NCI-H2196 (cell line): Measurements from ENCODE around the gene CLEC16A.
A peak's percentile ranks its signal among the peaks of the same experiment; 100 is the strongest.
"Not testable (repeated sequence)": the region's sequence is repeated elsewhere in the genome, so short reads cannot be mapped to it uniquely, and the experiment has no call there.

Source experiments
- DNase-seq: peaks from one replicate; lab custom pipeline; 2025; ENCODE audit not compliant: unreplicated experiment; lab: John Stamatoyannopoulos, UW

The CLEC16A gene

DNA sequence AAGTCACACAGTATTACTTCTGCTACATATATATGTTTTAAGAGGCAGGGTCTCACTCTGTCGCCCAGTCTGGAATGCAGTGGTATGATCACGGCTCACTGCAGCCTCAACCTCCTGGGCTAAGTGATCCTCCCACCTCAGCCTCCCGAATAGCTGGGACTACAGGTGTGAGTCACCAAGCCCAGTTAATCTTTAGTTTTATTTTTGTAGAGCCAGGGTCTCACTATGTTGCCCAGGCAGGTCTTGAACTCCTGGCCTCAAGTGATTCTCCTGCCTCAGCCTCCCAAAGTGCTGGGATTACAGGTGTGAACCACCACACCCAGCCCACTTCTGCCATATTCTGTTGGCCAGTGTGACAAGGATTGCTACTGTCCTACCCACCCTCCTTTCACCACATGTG, 19.1 kb upstream of the CLEC16A start:
- not testable (repeated sequence) for DNase-seq

DNA sequence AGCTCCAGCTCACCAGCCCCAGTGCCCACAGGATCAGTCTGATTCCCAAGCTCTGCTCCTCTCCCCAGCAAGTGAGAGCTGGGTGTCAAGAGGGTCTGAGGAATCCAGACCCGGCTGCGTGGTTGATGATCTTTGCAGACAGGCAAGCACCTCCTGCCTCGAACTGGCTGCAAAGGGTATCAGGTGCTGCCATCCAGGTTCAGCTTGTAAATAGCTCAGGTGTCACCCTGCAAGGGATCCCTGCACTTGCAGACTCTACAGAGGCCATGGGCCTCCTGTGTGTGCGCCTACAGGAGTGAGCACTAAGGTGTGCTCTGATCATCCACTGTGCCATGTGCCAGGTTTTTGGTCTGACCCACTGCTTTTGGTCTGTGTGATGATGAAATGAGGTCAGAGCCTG, 18.3 kb upstream of the CLEC16A start:
- DNase-seq, result peak; percentile 35

DNA sequence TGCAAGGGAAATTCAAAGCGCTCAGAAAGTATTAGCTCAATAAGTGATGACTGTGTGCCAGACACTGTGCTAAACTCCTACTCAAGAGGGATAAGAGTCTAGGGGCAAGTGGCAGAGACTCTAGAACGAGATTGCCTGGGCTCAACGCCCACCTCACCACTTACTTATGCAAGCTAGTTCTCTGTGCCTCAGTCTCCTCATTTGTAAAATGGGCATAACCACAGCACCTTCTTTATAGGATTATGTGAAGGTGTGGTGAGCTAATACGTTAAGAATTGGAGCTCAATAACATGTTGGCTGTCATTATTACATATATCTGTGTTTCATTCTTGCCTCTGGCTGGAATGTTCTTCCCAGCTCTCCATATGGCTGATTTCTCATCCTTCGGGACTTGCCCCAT, 17.5 kb upstream of the CLEC16A start:
- DNase-seq, result no peak

GRCh38 chr16:10927497-10928112, 16.8 kb upstream of the CLEC16A start:
- no peak for DNase-seq

GRCh38 chr16:10929097-10929496, 15.3 kb upstream of the CLEC16A start:
- DNase-seq, result peak; percentile 79

DNA sequence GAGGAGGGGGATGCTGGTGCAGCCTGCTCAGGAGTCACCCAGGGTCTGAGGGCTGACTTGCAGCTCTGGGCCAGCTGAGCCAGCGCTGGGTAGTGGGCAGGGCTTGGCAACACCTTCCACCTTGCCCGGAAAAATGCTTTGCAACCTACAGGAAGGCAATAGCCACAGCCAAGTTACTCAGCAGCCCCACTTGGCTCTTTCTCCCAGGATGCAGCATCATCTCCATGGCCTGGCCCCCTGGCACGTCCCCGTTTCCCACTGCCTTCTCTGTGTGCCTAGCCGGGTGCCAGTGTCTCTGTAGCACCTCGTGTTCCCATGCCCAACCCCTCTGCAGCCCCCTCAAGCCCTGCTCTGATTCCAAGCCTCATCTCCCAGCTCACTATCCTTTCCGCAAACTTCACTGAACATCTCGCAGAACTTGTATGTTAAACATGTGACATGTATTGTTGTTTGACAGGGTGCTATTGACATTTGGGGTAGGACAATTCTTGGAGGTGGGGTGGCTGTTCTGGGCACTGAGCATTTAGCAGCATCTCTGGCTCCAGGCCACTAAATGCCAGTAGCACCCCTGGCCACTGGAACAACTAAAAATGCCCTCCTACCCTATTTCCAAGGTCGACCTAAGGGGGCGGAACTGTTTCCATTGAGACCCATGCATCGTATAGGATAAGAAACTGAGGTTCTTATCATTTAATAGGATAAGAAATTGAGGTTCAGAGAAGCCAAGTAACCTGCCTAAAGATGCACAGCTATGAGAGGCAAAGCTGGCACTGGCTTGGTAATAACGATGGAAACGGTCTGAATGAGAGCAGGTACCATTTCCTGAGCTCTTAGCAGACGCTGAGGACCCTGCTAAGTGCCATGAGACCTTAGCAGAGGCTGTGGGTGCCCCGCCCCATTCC, 14.3 kb upstream of the CLEC16A start:
- DNase-seq, result peak; percentile 69

DNA sequence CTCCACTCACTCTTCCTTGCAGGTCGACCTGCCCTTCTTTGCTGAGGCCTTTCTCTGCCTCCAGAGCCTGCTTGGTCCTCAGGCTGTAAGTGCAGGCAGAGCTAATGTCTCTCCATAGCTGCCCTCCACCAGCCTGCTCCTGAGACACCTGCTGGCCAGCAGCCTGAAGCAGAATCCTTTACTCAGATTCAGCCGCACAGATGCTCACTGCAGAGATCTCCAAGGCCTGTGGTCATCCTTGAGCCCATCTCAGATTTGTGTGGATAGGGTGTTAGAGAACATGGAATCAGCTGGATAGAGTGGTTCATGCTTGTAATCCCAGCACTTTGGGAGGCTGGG, 13.6 kb upstream of the CLEC16A start:
- DNase-seq, result no peak

DNA sequence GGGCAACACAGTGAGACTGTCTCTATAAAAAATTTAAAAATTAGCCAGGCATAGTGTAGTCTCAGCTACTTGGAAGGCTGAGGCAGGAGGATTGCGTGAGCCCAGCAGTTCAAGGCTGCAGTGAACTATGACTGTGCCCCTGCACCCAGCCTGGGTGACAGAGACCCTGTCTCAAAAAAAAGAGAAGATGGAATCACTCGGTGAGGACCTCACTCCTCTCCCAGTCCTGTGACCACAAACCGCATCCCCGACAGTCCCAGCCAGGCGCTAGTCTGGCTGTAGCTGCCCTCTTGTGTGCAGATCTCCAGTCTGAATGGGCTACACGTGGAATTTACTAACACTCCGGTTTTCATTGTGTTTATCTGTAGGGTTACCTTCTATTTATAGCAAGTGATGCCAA, 13.2 kb upstream of the CLEC16A start:
- DNase-seq, result no peak

DNA sequence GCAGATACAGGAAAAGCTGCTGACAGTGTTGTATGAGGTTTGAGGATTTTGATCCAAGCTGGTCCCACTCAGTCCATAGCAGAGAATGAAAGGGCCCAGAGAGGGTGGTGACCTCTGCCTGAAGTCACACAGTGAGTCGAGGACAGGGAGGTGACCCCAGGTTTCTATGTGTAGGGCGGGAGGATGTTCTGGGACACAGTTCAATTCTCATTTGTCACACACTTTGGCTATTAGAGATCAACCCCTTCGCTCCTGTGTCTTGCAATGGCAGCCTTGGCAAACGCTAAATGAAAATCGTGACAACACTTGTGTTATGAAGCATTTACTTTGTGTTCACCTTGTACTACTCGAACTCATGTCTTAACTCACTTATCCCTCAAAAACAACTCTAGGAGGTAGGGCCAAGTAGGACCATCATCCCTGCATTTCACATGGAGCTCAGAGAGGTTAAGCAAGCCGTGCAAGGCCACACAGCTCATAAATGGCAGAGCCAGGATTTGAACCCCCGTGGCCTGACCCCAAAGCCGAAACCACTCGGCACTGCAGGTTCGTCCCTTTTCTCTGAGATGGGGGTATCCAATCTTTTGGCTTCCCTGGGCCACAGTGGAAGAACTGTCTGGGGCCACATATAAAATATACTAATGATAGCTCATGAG, 12.3 kb upstream of the CLEC16A start:
- no peak for DNase-seq

DNA sequence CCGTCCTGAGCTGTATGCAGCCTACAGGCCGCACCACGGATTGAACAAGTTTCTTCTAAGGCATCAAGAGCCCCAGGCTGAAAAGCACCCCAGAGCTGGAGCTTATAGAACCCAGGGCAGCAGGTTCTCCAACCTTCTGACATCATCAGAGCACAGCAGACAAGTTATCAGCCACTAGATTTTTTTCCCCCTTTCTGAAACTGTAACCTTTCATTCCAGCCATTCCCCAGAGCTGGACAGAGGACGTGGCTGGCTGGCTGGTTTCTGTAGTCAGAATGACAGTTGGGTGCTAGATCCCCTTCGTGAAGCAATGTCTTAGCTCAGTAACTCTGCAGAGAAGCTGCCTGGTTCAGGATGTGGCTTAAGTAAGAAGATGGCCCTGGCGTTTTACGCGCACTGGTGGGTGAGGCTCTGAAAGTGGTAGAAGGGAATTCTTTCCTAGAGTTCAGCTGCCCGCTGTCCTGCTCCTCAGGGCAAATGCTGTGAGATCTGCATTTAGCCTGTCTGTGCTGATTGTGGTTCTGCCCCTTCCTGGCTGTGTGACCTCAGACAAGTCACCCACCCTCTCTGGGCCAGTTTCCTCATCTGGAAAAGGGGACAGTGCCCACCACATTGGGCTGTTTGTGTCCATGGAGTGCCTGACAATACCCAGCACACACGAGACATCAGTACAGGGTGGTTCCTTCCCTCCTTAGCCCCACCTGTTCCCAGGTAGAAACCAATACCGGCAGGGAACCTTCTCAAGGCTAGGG, 11.2 kb upstream of the CLEC16A start:
- DNase-seq, result no peak

DNA sequence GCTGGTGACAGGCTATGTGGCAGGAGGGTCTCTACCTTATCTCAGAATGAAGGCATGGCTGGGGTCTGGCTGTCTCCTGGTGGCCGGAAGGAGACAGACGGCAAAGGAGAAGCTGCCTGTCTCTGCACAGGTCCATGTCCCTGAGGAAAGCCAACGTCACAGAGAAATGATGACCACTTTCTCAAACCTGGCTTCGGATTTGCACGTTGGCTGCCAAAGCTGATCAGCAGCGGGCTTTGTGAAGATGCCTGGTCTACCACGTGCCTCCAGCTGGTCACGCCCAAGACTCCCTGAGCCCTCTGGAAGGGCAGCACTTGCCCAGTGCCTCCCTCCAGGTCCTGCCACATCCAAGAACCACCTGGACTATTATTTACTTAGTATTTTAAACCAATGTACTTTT, 10.5 kb upstream of the CLEC16A start:
- peak; percentile 83 for DNase-seq

GRCh38 chr16:10934325-10935107, 9.8 kb upstream of the CLEC16A start:
- no peak for DNase-seq

DNA sequence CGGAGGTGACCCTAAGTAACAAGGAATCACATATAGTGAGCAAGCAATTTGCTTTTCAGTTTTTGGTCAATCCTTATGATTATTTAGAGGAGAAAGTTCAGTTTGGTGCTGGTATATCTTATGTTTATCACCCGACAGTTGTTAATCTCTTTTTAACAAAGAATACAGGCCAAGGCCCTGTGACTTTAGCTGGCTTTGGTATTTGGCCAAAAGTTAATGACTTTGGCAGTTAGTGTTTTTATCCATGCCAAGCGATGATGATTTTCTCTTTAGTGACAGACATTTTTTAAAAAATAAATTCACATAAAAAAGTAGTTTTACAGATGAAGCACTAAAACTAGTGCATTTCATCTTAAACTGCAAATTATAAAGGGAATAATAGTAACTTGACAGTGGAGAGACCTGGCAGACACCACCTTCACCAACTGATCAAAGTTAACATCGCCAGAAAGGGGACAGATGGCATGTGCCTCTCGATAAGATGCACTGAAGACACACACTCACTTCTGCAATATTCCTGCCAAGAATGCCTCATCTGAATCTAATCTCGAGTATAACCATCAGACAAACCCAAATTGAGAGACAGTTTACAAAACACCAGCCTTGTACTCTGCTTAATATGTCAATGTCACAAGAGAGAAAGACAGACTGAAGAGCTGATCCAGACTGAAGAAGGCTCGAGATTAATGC, 9.0 kb upstream of the CLEC16A start:
- DNase-seq, result no peak

DNA sequence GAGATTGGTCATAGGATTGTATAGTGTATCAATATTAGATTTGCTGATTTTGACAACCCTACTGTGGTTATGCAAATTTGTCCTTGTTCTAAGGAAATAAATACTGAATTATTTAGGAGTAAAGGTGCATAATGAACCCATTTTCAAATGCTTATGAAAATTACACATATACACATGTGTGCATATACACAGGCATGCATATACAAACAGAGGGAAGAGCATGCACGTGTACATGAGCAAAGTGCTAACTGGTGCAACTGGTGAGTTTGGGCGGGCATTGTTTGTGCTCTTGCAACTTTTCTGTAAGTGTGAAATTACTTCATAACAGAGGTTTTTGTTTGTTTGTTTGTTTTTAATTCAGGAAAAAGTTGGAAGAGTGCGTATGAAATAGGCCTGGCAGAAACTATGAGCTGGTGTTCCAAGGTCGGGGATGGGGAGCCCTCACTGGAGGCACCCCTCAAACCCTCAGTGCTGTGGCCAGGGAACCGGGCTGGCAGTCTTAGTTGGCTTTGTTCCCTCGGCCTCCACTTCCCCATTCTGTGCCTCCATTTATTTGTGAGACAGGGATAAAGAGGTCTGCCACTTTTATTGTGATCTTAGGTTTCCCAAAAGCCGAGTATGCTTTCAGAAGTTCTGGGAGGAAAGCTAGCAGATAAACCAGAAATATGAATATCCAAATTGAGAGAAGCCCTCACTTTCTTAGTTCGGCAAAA, 7.9 kb upstream of the CLEC16A start:
- no peak for DNase-seq

DNA sequence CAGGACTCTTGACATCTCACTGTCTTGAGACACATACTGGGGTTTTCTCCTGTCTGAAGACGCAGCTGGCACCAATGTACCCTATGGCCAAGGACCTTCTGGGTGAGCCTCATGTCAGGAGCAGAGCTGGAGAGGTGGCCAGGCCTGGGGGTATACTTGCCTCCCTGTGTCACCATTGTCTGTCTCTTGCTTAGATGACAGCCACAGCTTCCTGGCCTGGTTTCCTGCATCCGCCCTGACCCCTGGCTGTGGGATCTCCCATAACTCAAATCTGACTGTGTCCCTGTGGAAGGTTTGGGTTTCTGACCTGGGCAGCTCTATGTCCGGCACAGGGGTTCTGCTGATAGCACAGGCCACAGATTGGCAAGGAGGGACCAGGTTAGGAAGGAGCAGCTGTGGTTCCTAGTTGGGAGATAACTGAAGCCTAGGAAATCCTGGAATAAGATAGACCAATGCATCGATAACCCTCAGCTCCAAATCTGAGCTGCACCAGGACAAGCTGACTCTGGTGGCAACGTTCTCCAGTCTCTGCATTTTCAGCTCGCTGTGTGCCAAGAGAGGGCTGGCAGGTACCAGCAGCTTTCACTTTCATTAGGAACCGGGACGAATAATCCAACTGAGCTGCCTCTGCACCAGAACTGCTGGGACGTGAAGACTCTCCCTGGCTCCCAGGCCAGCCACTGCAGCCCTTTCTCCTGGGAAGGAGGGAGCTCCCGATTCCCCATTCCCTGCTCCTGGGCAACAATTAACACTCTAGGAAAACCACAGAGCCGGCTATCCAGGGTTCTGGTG, 7.1 kb upstream of the CLEC16A start:
- DNase-seq, result no peak

DNA sequence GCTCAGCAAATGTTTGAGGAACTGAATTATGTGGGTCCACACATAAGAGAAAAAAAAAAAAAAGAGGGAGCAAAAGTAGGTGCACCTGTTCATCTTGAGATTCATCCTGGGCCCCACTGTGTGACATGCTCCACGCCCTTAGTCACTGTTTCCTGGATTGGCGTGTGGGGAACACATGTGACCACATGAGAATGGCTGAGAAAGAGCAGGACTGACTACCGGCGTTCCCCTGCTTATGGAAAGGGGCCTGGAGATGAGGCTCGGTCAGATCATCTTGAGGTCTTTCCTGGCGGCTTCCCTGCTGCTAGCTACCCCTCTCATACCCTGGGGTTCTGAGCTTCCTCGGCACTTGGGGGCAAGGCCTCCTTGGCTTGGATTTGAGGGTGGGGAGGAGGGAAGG, 6.0 kb upstream of the CLEC16A start:
- no peak for DNase-seq

DNA sequence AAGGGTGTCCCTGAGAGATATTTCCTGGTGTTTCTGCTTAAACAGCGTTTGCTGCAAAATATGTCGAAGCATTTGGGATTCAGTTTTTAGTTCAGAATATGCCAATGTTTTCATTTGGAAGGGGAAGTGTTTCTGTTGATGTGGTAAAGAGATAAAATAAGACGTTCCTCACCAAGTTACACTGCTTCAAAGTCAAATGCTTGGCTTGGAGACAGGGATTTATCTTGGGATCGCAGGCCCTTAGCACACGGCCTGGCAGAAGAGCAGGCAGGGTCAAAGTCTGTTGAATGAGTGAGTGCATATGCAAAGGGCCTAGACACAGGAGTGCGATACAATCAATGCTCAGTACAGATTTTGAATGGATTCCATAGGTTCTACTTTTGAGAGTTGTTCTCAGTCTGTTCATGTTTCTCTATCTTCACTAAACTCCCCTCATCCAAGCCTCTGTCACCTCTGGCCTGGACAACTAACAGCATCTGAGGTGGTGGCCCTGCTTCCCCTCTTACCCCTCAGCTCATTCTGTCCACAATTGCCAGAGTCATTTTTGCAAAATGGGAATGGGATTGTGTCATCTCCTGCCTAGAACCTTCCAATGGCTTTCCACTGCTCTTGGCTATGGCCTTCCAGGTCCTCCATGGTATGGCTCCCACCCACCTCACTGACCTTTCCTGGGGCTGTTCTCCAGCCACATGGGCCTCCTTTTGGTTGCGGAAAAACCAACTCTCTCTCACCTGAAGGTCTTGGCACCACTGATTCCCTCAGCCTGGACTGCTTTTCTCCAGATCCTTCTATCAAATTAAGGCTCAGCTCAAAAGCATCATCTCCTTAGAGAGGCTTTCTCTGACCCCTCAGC, 5.3 kb upstream of the CLEC16A start:
- DNase-seq, result no peak
